GM18520 (cell line): ENCODE data around the gene ZFTA.
"Not testable (repeated sequence)": the region's sequence is repeated elsewhere in the genome, so short reads cannot be mapped to it uniquely, and the experiment has no call there.

Experiments
- ATAC-seq: cut with Tn5 transposase; IDR thresholded peaks from one replicate; pipeline ENCODE4 v1.9.1; 2021; ENCODE audit not compliant: unreplicated experiment

Gene ZFTA

DNA sequence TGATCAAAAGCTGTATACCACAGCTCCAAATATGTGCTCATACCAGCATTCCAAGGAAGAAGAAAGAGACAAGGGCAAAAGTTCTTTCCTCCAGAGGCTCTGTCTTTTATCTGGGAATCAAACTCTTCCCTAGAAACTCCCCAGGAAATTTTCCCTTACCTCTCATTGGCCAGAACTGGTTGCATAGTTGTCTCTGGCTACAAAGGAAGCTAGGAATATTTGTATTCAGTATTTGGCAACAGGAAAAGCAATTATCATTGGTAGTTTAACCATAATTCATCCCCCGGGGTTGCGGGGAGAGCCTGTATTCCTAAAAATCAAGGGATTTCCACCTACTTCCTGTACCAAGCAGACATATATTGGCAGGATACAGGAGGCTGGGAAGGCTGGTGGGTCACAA, 10.5 kb upstream of the ZFTA start:
- no peak for ATAC-seq

DNA sequence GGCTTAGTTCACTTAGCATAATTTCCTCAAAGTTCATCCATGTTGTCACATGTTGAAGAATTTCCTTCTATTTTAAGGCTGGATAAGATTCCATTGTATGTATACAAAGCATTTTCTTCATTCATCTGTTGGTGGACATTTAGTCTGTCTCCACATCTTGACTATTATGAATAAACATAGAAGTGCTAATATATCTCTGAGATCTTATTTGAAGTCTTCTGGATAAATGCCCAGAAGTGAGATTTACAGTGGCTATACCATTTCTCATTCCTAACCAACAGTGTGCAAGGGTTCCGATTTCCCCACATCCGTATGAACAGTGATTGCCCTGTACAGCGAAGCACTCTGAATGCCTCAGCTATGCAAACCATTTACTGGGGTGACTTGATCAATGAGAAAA, 6.6 kb upstream of the ZFTA start:
- no peak for ATAC-seq

DNA sequence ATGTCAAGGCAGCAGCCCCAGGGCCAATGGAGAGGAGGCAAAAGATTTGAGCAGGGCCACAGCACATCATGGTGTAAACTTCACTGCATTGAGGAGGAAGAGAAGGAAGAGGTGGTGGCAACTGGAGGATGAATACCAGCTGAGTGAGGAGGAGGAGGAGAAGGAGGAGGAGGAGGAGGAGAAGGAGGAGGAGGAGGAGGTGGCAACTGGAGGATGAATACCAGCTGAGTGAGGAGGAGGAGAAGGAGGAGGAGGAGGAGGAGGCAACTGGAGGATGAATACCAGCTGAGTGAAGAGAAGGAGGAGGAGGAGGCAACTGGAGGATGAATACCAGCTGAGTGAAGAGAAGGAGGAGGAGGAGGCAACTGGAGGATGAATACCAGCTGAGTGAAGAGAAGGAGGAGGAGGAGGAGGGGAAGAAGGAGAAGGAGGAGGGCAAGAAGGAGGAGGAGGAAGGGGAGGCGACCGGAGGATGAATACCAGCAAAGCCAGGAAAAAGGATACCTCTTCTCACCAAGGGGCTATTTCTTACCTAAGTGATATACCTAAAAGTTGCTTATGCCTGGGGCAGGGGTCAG, 3.3 kb upstream of the ZFTA start:
- ATAC-seq = not testable (repeated sequence)

DNA sequence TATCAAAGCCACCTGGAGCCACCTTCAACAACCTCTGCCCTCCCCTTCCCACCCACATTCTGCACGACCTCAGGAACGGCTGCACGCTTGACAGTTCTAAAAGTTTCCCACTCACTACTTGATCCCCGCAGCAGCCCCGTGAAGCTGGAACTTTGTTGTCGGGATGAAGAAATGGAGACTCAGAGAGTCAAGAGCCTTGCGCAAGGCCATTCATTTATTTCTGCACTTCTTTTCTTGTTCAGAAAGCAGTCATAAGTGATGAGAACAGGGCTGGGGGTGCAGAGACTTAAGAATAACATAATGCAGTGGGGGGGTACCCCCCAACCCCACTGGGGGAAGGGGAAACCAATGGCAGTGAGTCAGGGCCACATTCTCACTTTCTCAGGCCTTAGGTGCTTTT, 2.2 kb upstream of the ZFTA start:
- no peak for ATAC-seq

DNA sequence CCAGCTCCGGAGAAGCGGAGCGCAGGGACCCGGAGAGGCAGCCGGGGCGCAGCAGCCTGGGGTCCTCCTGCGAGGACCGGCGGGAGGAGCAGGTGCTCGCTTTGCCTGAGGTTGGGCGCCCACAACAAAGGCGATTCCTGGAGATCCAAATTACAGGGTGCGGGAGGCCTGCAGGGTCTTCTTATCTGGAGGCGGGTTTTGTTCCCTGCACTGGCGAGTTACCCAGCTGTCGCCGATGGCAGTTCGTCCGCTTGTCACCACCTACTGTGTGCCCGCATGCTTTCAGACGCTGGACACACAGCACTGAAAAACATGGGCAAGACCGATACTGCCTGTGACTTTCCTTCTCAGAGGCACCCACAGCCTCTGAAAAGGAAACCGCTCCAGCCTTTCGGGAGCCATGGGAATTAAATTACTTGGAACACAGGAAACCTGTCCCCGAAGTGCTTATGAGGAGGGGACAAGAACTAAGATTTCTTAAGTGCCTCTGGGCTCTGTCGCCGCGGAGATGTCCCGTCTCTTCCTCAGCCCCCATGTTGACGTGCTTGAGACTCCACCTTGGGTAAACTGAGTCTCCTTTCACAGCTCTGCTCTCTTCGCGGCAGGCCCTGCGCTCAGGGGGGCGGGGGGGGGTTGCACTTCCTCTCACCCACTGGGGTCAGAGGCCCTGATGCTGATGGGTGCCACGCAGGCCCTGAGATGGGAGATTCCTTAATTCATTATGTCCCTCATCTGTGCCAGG, 1.3 kb upstream of the ZFTA start:
- ATAC-seq = no peak

DNA sequence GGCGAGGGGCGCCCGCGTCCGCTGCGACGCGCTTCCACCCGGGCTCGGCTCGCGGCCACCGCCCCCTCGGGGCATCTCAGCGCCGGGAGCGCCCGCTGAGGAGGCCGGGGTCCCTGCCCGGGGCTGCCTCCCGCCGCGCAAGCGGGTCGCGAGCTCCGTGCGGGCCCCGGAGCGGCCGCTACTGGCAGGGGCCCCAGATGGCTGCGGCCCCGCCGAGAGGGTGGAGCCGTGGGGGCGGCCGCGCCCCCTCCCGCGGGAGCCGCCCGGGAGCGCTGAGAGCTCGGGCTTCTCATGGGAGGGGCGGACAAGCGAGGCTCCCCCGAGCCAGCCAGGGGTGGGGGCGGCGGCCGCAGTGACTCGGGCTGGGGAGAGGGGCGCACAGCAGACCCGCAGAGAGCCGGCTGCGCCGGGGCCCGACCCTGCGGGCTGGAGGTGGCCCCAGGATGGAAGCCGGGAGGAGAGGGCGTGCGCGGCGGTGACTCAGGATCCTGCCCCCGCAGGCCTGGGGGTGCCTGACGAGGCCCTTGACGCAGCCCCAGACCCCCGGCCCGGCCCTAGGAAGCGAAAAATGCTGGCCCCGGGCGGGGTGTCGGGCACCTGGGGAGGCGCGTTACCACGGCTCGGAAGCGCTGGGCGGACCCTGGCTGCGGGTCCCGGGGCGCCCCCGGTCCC, 603 bp upstream of the ZFTA start:
- ATAC-seq = peak; percentile 20

DNA sequence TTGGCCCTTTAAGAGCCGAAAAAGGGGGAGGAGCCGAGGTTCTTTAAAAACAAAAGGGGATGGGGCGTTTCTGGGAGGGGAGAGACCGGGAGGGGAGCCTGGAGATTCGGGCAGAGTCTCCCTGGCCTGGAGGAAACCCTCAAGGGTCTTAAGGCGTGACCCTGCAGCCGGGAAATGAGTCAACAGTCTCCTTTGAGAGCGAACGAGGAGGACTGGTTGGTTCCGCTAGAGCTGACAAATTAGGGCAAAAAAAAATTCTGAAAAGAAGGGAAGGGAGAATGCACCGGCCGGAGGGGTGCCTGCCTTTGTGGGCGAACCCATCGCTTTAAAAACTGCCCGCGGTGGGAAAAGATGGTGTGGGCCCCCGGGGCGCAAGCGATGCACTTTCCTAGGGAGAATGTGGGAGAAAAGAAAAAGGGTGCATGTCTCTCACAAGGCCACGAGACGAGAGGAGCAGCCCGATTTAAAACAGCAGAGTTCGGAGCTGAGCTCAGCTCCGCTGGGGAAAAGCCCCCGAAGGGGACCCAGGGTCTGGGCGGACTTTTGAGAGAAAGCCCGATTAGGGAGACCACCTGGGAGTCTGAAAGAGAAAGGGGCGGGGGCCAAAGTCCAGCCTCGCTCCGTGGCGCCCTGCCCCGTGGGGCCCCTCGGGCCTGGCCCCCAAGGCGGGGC, 874 bp downstream of the ZFTA start:
- no peak for ATAC-seq

DNA sequence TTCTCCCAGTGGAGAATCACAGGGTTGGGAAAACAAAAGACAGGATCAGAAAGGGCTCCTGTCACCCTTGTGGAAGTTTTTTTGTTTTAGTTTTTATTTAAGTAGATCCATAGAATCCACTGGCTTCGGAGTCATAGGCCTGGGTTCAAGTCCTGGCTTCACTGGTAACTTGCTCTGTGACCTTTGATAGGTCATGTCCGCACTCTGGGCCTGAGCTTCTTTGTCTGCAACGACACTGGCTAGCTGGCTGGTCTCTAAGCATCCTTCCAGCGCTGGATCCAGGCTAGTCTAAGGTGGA, 1.4 kb downstream of the ZFTA start:
- ATAC-seq = no peak

DNA sequence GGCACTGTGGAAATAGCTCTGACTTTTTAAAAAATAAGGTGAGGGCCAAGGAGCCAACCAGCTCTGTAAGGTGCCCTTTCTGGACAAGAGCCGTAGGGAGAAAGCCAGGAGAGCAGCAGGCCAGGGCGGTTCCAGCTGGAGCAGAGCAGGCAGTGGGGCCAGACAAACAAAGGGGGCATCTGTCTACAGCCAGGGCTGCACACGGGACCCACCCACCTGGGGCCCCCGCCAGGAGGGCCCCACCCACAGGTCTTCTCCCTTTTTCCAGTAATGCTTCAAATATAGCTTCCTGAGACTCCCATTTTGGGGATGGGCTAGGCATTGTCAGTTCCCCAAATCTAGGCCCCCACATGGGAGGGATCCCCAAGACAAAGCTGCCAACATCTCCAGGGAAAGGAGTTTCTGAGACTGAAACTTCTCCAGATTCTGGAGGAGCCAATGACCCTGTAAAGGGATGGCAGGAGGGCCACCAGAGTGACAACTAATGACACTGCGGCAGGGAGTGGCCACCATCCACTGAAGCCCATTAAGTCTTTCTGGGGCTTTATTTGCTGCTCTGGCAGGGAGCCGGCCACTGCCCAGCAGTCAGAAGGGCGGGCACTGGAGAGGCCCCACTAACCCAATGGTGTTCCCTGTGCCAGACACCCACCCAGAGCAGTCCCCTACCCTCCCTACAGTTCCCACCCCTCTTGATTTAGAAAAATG, 1.9 kb downstream of the ZFTA start:
- ATAC-seq = no peak

DNA sequence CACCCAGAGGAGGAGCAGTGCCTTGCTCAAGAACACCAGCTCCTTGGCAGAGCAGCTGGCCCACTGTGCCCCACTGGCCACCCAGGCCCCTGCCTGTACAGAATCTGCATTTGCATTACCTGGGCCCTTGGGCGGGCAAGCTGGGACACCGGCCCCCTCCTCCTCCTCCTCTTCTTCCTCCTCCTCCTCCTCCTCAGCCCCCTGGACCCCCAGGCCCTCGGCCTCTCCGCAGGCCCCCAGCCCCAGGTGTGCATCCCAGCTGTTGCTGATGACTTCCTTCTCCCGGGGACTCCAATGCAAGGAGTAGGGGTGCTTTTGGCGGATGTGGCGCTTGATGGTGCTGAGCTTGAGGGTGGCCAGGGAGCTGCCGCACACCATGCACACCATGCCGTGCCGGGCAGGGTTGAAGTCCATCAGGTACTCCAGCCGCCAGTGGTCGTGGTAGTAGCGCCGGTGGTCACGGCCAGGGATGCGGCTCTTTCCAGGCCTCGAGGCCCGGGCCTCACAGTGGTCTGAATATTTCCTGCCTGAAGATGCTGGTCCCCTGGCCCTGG, 2.8 kb downstream of the ZFTA start:
- no peak for ATAC-seq

DNA sequence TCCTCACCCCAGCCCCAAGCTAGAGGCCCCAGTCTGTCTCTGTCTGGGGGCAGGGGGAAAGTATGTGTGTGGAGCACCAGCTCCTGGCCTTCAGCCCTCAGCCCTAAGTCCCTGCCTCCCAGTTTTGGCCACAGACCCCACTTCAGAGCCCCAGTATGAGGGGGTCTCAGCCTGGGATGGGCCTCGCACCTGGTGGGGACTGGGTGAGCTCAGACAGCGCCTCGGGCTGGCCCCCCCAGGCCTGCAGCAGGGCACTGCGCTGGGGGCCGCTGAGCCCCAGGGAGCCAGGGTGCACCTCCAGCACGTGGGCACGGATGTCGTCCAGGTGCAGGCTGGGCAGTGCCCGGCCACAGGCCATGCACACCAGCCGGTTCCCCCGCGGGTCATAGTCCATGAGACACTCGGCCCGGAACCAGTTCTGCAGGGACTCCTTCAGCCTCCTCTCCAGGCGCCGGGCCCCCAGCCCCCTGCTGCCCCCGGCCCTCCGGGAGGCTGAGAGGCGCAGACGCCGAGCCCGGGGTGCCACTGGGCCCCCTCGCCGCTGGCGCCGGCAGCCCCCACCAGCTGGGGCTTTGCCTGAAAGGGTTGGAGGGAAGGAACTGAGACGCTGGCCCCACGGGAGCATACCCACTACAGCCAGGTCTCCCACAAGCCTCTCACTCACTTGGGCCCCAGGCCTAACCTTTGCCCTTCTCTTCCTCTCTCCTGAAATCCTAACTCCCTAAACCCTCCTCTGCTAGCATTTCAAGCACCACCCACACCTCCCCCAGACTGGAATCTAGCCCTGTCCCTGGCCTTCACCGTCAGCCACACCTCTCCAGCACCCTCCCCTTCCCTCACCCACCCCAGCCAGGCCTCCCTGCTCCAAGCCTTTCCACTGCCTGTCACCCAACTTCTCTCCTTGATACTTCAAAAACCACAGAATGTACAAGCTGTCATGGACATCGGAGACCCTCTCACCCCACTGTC, 3.6 kb downstream of the ZFTA start:
- ATAC-seq = no peak

DNA sequence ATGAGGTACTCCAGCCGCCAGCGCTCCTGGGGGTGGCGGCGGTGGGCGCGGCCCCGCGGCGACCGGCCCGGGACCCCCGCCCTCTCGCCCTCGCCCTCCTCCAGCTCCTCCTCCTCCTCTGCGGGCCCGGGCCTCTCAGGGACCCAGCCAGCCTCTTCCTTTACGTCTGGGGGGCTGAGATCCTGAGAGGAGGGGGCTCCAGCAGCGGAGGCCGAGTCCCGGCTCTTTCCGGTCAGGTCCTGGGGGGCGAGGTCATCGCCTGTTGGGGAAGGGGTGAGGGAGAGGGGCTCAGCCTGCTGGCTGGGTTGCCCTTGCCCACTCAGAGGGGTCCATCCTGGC, 4.3 kb downstream of the ZFTA start:
- ATAC-seq = no peak

DNA sequence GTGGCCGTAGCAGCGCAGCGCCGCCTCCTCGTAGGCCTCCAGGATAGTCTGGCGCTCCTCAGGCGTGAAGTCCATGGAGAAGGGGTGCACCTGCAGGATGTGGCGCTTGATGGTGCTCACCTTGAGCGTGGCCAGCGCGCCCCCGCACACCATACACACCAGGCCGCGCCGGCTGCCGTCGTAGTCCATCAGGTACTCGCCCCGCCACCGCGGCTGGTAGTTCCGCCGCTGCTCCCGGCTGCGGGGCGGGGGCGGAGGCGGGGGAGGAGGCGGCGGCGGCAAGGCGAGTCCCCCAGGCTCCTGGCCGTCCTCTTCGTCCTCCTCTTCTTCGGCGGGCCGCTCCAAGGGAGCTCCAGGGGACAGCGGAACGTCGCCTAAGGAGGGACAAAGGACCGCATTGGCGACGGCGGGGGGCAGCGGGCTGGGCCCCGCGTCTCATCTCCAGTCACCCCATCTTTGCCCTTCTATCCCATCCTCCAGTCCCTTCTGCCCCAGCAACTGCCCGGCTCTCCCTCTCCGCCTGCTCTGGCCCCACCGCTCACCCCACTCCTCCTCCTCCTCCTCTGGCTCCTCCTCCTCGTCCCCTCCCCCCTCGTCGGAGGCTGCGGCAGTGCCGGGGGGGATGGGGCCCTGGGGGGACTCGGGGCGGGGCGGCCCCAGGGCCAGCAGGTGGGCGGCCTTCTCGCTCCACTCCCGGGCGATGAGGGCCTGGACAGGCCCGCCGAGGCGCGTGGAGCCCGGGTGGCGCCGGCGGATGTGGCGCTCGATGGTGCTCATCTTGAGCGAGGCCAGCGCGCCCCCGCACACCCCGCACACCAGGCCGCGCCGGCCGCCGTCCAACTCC, 4.9 kb downstream of the ZFTA start:
- ATAC-seq = no peak

DNA sequence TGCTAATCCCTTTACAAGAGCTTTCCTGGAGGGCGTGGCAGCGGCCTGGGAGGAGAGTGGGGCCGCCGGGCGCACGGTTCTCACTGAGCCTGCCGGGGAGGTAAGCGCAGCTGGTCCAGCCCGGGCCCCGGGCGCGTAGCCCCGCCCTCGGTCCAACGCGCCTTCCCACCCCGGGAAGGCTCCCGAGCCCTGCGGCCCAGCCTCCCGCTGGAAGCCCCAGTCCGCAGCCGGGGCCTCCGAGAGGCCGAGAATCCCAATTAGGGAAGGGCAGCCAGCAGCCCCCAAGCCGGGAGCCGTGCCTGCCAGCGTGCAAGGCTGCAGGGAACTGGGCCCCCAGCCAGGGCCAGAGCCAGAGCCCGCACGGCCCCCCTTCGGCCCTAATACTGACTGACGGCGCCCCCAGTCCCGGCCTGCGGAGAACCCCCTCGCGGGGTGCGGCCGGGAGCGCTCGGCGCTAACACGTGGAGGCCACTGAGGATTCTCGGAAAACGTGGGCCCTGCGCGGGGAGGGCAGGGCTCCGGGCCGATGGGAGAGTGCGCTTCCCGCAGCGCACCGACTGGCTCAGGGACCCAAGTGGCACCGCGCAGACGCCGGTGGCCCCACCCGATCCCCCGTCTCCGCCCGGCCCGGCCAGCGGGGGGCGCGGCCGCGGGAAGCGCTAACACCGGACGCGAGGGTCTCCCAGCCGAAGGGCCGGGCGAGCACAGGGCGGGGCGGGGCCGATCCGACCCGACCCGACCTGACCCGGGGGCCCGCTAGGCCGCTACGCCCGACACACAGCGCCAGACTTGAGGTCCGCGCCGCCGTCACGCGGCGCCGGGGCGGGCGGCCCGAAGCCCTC, 5.7 kb downstream of the ZFTA start:
- no peak for ATAC-seq

DNA sequence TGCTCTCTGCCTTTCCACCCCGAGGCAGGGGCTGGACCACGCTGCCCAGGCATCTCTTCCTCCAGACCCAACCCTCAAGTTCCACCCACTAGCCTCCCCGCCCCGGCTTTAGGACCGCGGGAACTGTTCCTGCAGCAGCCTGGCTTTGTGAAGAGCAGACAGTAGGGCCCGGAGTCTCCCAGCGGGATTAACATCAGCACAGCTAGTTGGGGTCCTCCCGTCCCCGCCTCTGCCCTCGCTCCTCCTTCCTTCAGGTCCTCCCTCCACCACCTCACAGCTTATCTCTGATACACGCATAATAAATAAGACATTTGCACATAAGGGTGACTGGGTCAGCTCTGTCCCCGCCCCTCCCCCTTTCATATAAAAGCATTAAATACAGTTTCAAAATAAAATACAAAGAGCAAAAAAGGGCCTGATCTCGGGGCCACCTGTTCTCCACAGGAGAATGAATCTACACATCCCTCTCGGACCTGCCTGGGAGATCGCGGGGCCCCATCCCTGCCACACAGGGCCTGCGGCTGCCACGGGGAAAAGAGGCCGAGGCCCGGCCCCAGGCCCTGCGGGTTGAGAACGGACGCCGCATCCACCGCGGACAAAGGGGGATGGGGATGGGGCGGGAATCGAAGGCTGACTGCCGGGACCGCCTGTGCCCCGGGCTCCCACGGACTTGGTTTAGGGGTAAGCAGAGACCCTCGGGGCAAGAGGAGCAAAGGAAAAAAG, 6.5 kb downstream of the ZFTA start:
- ATAC-seq = no peak

DNA sequence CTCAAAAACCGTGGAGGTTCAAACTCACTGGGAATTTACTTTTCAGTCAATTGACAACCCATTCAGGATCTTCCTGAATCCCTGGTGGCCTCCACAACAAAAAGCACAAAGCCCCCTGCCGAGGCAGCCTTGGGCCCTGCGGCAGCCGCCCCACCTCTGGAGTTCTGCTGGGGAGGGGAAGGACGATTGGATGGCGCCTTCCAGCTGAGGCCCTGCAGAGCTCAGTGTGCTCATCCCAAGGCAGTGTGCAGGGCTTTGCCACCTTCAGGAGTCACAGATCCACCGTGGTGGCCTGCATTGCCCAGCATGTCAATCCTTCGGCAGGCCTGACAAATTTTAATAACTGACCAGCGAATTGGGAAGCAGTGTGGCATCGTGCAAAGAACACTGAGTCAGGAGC, 7.4 kb downstream of the ZFTA start:
- ATAC-seq = no peak

DNA sequence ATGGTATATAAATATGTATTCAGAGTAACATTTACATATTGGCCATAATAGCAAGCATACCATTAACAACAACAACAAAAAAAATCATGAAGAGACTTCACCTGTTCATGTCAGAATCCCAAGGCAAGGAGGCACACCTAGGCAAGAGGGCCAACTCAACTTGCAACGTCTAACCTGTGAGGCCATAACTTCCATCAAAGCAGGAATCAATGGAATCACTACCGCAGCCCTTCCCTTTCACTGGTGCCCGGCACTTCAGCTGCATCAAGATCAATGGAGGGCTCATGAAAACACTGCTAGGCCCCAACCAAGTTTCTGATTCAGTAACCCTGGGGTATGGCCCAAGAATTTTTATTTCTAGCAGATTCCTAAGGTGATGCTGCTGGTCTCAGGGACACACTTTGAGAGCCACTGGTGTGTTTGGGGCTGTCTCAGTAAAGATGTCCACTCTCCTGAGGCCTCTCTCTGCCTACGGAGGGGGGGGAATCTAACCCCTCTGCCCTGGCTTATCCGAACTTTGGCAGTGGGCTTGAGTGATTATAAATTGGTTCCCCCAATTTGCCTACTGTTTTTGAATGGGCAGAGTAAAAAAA, 8.0 kb downstream of the ZFTA start:
- ATAC-seq = no peak
